ENCODE data around the gene TLK1.

- TF ChIP-seq CTCF (IDR thresholded peaks at IDR 0.05 in 2 of 3, conservative IDR thresholded peaks at IDR 0.05 in 1 of 3; ENCODE audit: control insufficient read depth in 2 of 3, extremely low read depth in 1 of 3, insufficient read depth in 1 of 3, low read depth in 3 of 3, low read length in 3 of 3), result no peak
- no peak for TF ChIP-seq RCOR1 (conservative IDR thresholded peaks at IDR 0.05; ENCODE audit: low read depth, low read length)
- TF ChIP-seq EZH2 (IDR thresholded peaks at IDR 0.05; ENCODE audit: borderline replicate concordance, control insufficient read depth, low read depth, low read length), result no peak
- no peak for TF ChIP-seq NR2C2 (IDR thresholded peaks at IDR 0.05; ENCODE audit: borderline replicate concordance, control insufficient read depth, insufficient read length, low read depth)
- TF ChIP-seq ETV6 (conservative IDR thresholded peaks at IDR 0.05 in 1 of 2, IDR thresholded peaks at IDR 0.05 in 1 of 2; ENCODE audit: borderline replicate concordance in 1 of 2, low read depth in 1 of 2), result no peak
- TF ChIP-seq RAD21 (IDR thresholded peaks at IDR 0.05; ENCODE audit: insufficient read depth, low read depth, low read length), result no peak
- no peak for TF ChIP-seq EP300 (IDR thresholded peaks at IDR 0.05; ENCODE audit: borderline replicate concordance in 1 of 2, control insufficient read depth in 1 of 2, low read depth in 2 of 2, low read length in 2 of 2)
- TF ChIP-seq, protein P1, sequence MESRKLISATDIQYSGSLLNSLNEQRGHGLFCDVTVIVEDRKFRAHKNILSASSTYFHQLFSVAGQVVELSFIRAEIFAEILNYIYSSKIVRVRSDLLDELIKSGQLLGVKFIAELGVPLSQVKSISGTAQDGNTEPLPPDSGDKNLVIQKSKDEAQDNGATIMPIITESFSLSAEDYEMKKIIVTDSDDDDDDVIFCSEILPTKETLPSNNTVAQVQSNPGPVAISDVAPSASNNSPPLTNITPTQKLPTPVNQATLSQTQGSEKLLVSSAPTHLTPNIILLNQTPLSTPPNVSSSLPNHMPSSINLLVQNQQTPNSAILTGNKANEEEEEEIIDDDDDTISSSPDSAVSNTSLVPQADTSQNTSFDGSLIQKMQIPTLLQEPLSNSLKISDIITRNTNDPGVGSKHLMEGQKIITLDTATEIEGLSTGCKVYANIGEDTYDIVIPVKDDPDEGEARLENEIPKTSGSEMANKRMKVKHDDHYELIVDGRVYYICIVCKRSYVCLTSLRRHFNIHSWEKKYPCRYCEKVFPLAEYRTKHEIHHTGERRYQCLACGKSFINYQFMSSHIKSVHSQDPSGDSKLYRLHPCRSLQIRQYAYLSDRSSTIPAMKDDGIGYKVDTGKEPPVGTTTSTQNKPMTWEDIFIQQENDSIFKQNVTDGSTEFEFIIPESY (IDR thresholded peaks at IDR 0.05), result no peak
- TF ChIP-seq POLR2A (IDR thresholded peaks at IDR 0.05; ENCODE audit: low read depth, low read length), result no peak
- no peak for TF ChIP-seq BCLAF1 (IDR thresholded peaks at IDR 0.05)
- no peak for TF ChIP-seq ZZZ3 (IDR thresholded peaks at IDR 0.05; ENCODE audit: control insufficient read depth, insufficient read length, low read depth)
- TF ChIP-seq MTA3 (IDR thresholded peaks at IDR 0.05; ENCODE audit: borderline replicate concordance, low read length), result no peak
- TF ChIP-seq CEBPB (IDR thresholded peaks at IDR 0.05; ENCODE audit: borderline replicate concordance in 1 of 2, low read depth in 2 of 2, low read length in 2 of 2), result no peak
These were observed 18.3 kb upstream of the TLK1 start for GRCh38 chr2:171178993-171179392.
